GM19025 (cell line): ENCODE results near the gene SPN.
A peak's percentile ranks its signal among the peaks of the same experiment; 100 is the strongest.
"Not testable (repeated sequence)": the region's sequence is repeated elsewhere in the genome, so short reads cannot be mapped to it uniquely, and the experiment has no call there.

Source experiments
- ATAC-seq: cut with Tn5 transposase; IDR thresholded peaks from one replicate; pipeline ENCODE4 v1.9.1; 2021; ENCODE audit warnings: mild to moderate bottlenecking, low read depth, moderate library complexity; ENCODE audit not compliant: unreplicated experiment

The SPN gene

DNA sequence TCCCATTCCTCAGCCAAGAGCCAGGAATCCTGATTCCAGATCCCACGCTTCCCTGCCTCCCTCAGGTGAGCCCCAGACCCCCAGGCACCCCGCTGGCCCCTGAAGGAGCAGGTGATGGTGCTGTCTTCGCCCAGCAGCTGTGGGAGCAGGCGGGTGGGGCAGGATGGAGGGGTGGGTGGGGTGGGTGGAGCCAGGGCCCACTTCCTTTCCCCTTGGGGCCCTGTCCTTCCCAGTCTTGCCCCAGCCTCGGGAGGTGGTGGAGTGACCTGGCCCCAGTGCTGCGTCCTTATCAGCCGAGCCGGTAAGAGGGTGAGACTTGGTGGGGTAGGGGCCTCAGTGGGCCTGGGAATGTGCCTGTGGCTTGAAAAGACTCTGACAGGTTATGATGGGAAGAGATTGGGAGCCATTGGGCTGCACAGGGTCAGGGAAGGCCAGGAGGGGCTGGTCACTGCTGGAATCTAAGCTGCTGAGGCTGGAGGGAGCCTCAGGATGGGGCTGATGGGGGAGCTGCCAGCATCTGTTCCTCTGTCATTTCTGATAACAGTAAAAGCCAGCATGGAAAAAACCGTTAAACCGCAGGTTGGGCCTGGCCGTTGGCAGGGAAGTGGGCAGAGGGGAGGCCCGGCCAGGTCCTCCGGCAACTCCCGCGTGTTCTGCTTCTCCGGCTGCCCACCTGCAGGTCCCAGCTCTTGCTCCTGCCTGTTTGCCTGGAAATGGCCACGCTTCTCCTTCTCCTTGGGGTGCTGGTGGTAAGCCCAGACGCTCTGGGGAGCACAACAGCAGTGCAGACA is at the start of gene SPN:
TSS of gene SPN (plus strand) at position 232 of the 791 bp plus-strand sequence. CDS start at position 714, 482 bp downstream.
- no peak for ATAC-seq

GRCh38 chr16:29613307-29614057 is 49.6 kb upstream of the SPN start:
- ATAC-seq: peak; percentile 45

DNA sequence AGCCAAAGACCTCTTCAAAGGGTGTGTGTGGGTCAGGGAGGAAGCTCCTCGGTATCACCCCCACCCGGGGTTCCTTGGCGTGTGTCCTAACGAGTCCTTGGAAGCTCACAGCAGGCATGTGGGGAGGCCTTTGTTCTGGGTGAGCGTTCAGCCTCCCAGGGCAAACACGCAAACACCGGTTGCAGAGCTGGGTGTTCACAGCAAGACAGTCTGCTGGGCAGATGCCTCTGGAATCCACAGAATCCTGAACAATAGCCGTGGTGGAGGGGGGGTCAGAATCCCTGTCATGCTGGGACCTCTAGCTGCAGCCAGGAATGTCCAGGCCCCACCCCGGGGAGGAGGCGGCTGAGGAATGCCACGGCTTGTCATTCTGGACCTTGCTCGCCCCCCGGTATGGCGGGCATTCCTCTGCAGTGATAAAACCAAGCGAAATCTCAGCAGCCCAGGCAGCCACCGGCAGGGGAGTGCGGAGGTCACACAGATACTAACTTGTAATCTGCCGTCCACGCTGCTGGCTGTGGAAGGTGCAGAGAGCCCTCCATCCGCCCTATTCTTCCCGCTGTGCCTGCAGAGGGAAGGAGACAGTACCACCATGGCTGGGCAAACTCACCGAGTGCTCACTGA is 48.2 kb upstream of the SPN start:
- not testable (repeated sequence) for ATAC-seq

DNA sequence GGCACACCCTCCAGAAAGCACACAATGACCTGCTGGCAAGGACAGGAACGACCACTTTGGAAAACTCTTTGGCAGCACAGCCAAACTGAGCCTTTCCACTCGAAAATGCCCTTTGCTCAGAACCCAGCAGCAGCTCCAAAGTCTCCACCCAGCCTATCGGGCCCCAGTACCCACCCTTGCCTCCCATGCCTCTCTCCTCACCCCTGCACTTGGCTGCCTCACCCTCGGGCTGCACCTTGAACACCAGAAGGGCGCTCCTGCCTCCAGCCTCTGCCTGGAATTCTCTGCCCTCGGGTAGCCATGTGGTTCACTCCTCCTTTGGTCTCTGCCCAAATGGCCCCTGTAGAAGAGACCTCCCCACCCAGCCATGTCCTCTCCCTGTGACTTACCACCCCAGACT is 46.9 kb upstream of the SPN start:
- ATAC-seq: not testable (repeated sequence)

- ATAC-seq: not testable (repeated sequence)
These were observed 42.5 kb upstream of the SPN start for GRCh38 chr16:29620591-29620990.

DNA sequence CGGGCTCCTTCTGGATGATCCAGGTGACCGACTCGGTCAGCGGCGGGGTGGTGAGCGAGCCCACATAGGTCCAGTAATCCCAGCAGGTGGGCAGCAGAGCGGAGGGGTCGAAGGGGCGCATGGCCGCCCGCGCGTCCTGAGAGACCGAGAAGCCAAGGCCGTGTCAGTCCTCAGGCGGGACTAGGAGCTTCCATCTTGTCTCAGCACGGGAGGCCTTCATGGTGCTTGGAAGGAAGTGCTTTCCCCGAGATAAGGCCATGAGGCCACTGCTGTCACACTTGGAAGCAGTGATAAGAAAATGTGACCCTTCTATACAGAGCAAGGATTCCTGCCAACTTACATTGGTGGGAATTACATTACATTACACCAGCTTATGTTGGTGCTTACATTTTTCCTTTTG is 40.3 kb upstream of the SPN start:
- not testable (repeated sequence) for ATAC-seq

DNA sequence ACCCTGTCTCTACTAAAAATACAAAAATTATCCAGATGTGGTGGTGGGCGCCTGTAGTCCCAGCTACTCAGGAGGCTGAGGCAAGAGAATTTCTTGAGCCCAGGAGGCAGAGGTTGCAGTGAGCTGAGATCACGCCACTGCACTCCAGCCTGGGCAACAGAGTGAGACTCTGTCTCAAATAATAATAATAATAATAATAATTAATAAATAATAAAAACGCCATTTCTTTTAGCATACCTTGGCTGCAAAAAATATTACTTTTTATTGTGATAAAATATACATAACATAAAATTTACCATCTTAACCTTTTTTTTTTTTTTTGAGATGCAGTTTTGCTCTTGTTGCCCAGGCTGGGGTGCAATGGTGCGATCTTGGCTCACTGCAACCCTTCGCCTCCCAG is 39.8 kb upstream of the SPN start:
- not testable (repeated sequence) for ATAC-seq

DNA sequence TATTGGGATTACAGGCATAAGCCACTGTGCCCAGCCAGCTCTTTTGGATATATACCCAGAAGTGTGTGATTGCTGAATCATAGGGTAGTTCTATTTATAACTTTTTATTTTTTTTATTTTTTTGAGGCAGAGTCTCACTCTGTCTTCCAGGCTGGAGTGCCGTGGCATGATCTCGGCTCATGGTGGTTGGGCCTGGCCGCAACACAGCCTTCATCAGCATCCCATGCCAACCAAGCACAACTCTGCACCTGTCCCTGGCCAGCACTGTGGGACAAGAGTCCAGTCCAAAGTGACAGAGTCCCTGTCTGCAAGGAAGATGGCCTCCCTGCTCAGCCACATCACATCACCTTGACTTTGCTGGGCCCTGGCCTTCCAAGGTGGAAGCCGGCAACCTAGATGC is 37.9 kb upstream of the SPN start:
- ATAC-seq: not testable (repeated sequence)

DNA sequence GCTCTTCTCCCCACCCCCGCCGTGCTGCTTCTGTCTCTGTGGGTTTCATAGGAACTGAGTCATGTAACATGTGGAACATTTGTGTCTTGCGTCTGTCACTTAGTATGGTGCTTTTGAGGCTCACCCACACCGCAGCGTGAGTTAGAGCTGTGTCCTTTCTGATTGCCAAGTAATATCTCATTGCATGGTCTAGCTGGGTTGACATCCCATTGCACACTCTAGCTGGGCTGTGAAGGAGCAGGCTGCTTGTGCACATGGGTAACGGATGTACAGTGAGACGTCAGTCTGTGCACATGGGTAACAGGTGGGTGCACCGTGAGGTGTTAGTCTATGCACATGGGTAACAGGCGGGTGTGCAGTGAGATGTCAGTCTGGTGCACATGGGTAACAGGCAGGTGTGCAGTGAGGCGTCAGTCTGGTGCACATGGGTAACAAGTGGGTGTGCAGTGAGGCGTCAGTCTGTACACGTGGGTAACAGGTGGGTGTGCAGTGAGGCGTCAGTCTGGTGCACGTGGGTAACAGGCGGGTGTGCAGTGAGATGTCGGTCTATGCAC is 36.2 kb upstream of the SPN start:
- peak; percentile 57 for ATAC-seq

GRCh38 chr16:29627661-29628075 is 35.4 kb upstream of the SPN start:
- not testable (repeated sequence) for ATAC-seq

- not testable (repeated sequence) for ATAC-seq
These were observed 34.3 kb upstream of the SPN start for GRCh38 chr16:29628707-29629106.

DNA sequence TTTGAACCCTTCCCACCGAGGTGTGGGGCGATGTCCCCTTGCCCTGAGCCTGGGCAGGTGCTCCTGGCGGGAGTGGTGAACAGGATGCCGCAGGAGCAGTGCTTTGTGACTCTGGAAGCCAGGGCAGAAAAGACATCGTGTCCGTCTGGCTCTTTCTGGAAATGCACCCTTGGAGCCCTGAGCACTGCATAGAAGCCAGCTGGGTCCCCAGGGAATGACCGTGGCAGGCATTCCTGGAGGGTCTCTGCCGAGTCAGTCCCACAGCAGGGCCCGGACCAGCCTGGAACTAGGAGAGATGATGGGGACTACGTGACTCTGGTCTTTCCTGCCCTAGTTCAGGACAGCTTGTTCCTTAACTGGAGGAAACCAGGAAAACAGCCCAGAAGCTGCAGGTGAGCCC is 33.7 kb upstream of the SPN start:
- not testable (repeated sequence) for ATAC-seq

- ATAC-seq: not testable (repeated sequence)
These were observed 31.4 kb upstream of the SPN start for GRCh38 chr16:29631658-29632057.

DNA sequence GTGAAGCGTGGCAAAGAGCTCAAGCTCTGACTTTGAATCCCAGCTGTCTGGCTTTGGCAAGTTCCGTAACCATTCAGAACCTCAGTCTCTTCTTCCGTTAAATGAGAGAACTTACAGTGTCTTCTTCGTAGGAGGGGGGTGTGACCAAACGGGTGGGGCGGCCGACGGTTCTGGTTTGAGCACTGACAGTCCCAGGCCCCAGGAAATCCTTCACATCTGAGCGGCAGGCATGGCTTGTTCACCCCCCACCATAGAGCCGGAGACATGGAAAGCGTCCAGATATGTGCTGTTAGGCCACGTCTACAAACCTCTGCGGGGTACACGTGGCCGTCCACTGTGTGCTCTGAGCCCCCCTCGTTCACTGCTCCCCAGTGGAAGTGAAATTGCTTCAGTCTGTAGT is 27.1 kb upstream of the SPN start:
- not testable (repeated sequence) for ATAC-seq

- ATAC-seq: not testable (repeated sequence)
These were observed 26.7 kb upstream of the SPN start for GRCh38 chr16:29636368-29636767.

GRCh38 chr16:29638751-29639150 is 24.3 kb upstream of the SPN start:
- not testable (repeated sequence) for ATAC-seq

GRCh38 chr16:29641561-29641960 is 21.5 kb upstream of the SPN start:
- ATAC-seq: no peak

DNA sequence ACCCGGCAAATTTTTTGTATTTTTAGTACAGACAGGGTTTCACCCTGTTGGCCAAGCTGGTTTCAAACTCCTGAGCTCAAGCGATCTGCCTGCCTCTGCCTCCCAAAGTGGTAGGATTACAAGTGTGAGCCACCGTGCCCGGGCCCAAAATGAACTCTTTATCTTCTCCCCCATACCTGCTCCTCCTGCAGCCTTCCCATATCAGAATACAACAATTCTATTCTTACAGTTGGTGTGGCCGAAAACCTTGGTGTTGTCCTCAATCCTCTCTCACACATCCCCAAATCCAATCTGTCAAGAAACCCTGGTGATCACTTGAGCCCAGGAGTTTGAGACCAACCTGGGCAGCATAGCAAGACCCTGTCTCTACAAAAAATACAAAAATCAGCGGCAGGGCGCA is 19.5 kb upstream of the SPN start:
- ATAC-seq: no peak

- ATAC-seq: peak; percentile 52
These were observed 18.6 kb upstream of the SPN start for GRCh38 chr16:29644338-29644857.

DNA sequence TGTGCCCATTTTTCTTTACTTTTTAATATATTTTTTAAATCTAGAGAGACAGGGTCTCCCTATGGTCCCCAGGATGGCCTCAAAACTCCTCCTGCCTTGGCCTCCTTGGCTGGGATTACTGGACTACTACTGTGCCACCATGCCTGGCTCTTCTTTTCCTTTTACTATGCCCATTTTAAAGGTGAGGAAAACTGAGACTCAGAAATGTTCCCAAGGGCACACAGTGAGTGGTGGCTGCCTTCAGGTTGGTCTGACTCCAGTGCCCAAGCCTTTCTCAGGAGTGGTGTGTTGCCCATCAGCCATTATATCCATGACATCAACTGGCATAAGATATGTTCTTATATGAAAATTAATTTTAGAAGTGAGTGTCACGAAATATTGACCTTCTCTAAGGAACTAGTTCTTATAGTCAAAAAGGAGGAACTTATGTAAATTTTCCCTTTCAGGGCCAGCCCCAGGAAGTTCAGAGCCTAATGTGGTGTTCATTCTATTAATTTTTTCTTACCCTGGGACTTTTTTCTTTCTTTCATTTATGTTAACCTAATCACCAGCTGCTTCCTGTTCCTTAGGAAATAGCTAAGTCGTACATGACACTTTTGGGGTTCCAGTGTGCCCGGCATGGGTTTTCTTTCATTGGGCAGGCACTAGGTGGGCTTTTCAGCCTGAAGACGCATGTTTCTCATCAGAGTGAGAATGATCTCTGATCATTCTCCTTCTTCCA is 17.9 kb upstream of the SPN start:
- ATAC-seq: no peak
